Karpas-422 (cell line): ENCODE data around the gene ATP13A4. TPM values are rescaled to one million over a fixed set of nuclear protein-coding genes. Genes with fewer than 3 reads are reported as not detected.

Experiments used
- DNase-seq: peaks from one replicate; pipeline ENCODE4 v3.0.0-alpha.2; 2015
- H2AFZ ChIP-seq: fragments of 200-600 bp; sonication (generic); 2 replicates; pipeline ENCODE4 v1.6.1; 2014; ENCODE audit warnings: antibody characterized with exemption, low read length, mixed read lengths
- H3K27ac ChIP-seq: fragments of 200-600 bp; sonication (generic); 2 replicates; pipeline ENCODE4 v1.5.1; 2014; ENCODE audit warnings: mild to moderate bottlenecking, low read length, moderate library complexity
- H3K27me3 ChIP-seq: fragments of 200-600 bp; sonication (generic); 2 replicates; pipeline ENCODE4 v1.6.1; 2014; ENCODE audit warnings: low read length, mixed read lengths
- H3K36me3 ChIP-seq: fragments of 200-600 bp; sonication (generic); 2 replicates; pipeline ENCODE4 v1.6.1; 2014; ENCODE audit warnings: low read length, mixed read lengths; ENCODE audit not compliant: insufficient read depth
- H3K4me1 ChIP-seq: fragments of 200-600 bp; sonication (generic); 2 replicates; pipeline ENCODE4 v1.6.1; 2014; ENCODE audit warnings: mild to moderate bottlenecking, low read length, mixed read lengths
- H3K4me2 ChIP-seq: fragments of 200-600 bp; sonication (generic); 2 replicates; pipeline ENCODE4 v1.6.1; 2014; ENCODE audit warnings: low read length, low read depth, mild to moderate bottlenecking; ENCODE audit not compliant: poor library complexity, severe bottlenecking
- H3K4me3 ChIP-seq: fragments of 200-600 bp; sonication (generic); 2 replicates; pipeline ENCODE4 v1.5.1; 2014; ENCODE audit warnings: mild to moderate bottlenecking, antibody characterized with exemption, low read length, mixed read lengths
- H3K79me2 ChIP-seq: fragments of 200-600 bp; sonication (generic); 2 replicates; pipeline ENCODE4 v1.6.1; 2014; ENCODE audit warnings: mild to moderate bottlenecking, low read length, mixed read lengths
- H3K9ac ChIP-seq: fragments of 200-600 bp; sonication (generic); 2 replicates; pipeline ENCODE4 v1.6.0; 2014; ENCODE audit warnings: low read length
- H3K9me2 ChIP-seq: fragments of 200-600 bp; sonication (generic), shearing (Covaris generic); replicated peaks from 2 replicates; pipeline ENCODE4 v1.6.0; 2014; ENCODE audit warnings: mild to moderate bottlenecking, low read length, moderate library complexity; ENCODE audit not compliant: insufficient read depth
- H3K9me3 ChIP-seq: fragments of 300-700, 200-600 bp; sonication (generic); 2 replicates; pipeline ENCODE4 v1.6.1; 2014; ENCODE audit warnings: low read length, mixed read lengths
- H4K20me1 ChIP-seq: fragments of 200-600 bp; sonication (generic); 2 replicates; pipeline ENCODE4 v1.6.1; 2014; ENCODE audit warnings: mild to moderate bottlenecking, antibody characterized with exemption, low read length, low read depth; ENCODE audit not compliant: insufficient read depth
- total RNA-seq: library from RNA; depleted of rRNA; stranded (reverse); fragments of >200 nt; shearing (Covaris generic); gene quantifications from 2 replicates; pipeline ENCODE4 v1.2.3, GENCODE V29; 2014; ENCODE audit warnings: low replicate concordance

ATP13A4 gene
- total RNA-seq, 1 experiment from 2014 or later: 21.1 TPM

GRCh38 chr3:193569119-193569518 lies 14.4 kb upstream of the ATP13A4 start:
- Histone ChIP-seq H3K9me3 (no peaks in the 10 kb centered on the region), H3K4me3 (no peak overlapping the region), H3K4me2 (no peak overlapping the region), H3K27me3 (no peaks in the 10 kb centered on the region), H3K9ac (no peak overlapping the region), H2AFZ (no peak overlapping the region), H4K20me1 (no peaks in the 10 kb centered on the region), H3K4me1 (peaks cover 21% of the 10 kb centered on the region), H3K9me2 (no peaks in the 10 kb centered on the region), H3K79me2 (no peaks in the 10 kb centered on the region), H3K27ac (no peak overlapping the region), H3K36me3 (no peaks in the 10 kb centered on the region)
- DNase-seq: no peak

DNA sequence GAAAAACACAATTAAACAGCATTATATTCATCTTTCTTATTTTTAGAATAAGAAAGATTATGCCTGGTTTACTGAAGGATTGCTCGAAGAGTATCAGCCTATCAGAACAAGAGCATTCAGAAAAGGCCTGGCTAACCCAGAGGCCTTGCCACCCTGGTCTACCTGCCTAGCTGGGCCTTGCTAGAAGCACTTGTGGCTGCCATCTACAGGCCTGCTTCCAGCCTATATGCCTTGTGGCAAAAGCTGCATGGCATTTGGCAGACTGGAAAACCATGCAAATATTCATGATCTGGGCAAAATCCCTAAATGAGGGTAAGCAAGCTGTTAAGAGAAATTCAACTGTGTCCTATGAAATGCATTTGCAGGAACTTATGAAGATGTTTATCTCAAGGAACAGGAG lies 9.3 kb upstream of the ATP13A4 start:
- H3K36me3 ChIP-seq: no peaks in the 10 kb centered on the region
- no peak overlapping the region for H3K9ac ChIP-seq
- no peaks in the 10 kb centered on the region for H3K9me3 ChIP-seq
- H4K20me1 ChIP-seq: no peaks in the 10 kb centered on the region
- peak overlapping the region; percentile 9; the same call in 1 of the 2 replicates for H2AFZ ChIP-seq
- peaks cover 60% of the 10 kb centered on the region for H3K4me1 ChIP-seq
- no peaks in the 10 kb centered on the region for H3K27me3 ChIP-seq
- no peak overlapping the region for H3K4me2 ChIP-seq
- no peaks in the 10 kb centered on the region for H3K79me2 ChIP-seq
- H3K27ac ChIP-seq: peak overlapping the region; percentile 57
- no peaks in the 10 kb centered on the region for H3K9me2 ChIP-seq
- no peak overlapping the region for H3K4me3 ChIP-seq
- peak; percentile 79 for DNase-seq

GRCh38 chr3:193563426-193563825 lies 8.7 kb upstream of the ATP13A4 start:
- Histone ChIP-seq H3K79me2 (no peaks in the 10 kb centered on the region), H2AFZ (peak overlapping the region; percentile 59), H3K36me3 (no peaks in the 10 kb centered on the region), H3K9me3 (no peaks in the 10 kb centered on the region), H3K4me1 (peaks cover 66% of the 10 kb centered on the region), H4K20me1 (no peaks in the 10 kb centered on the region), H3K27me3 (no peaks in the 10 kb centered on the region), H3K9ac (0 out of 2 replicates have a peak overlapping the region, but pooled peaks have one; percentile 2), H3K4me3 (no peak overlapping the region), H3K27ac (peak overlapping the region; percentile 57), H3K9me2 (no peaks in the 10 kb centered on the region), H3K4me2 (peak overlapping the region; percentile 0)
- DNase-seq: no peak

DNA sequence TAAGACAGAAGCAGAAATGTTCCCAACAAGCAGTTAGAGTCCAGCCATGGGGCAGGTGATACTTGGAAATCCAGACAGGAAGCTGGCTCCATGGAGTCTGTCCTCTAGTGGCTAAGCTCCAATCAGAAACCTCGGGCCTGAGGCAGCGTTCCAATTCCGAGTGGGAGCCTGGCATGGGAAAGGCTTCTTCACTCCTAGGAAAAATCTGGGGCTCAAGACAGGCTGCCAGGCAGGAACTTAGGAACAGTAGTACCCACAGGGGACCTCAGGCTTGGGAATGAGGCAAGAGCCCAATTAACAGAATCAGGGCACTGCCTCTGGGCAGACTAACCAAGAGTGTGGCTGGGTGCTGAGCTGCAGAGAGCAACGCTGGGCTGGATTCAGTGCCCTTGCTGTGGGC lies 6.2 kb upstream of the ATP13A4 start:
- H3K36me3 ChIP-seq: no peaks in the 10 kb centered on the region
- H2AFZ ChIP-seq: no peak overlapping the region
- H3K9me2 ChIP-seq: no peaks in the 10 kb centered on the region
- peak overlapping the region; percentile 96 for H3K27ac ChIP-seq
- H3K4me1 ChIP-seq: peaks cover 78% of the 10 kb centered on the region
- H3K9ac ChIP-seq: peak overlapping the region; percentile 56
- no peaks in the 10 kb centered on the region for H4K20me1 ChIP-seq
- H3K27me3 ChIP-seq: no peaks in the 10 kb centered on the region
- H3K9me3 ChIP-seq: no peaks in the 10 kb centered on the region
- H3K79me2 ChIP-seq: no peaks in the 10 kb centered on the region
- no peak for DNase-seq
- H3K4me3 ChIP-seq: peak overlapping the region; percentile 39; the same call in 1 of the 2 replicates
- H3K4me2 ChIP-seq: peak overlapping the region; percentile 70

GRCh38 chr3:193560091-193560490 lies 5.4 kb upstream of the ATP13A4 start:
- Histone ChIP-seq H3K9ac (peak overlapping the region; percentile 56), H3K4me3 (peak overlapping the region; percentile 39), H3K9me3 (no peaks in the 10 kb centered on the region), H3K4me1 (peaks cover 86% of the 10 kb centered on the region), H3K4me2 (peak overlapping the region; percentile 70), H2AFZ (no peak overlapping the region), H3K36me3 (no peaks in the 10 kb centered on the region), H4K20me1 (no peaks in the 10 kb centered on the region), H3K79me2 (no peaks in the 10 kb centered on the region), H3K27me3 (no peaks in the 10 kb centered on the region), H3K27ac (peak overlapping the region; percentile 96), H3K9me2 (no peaks in the 10 kb centered on the region)
- peak; percentile 91 for DNase-seq

DNA sequence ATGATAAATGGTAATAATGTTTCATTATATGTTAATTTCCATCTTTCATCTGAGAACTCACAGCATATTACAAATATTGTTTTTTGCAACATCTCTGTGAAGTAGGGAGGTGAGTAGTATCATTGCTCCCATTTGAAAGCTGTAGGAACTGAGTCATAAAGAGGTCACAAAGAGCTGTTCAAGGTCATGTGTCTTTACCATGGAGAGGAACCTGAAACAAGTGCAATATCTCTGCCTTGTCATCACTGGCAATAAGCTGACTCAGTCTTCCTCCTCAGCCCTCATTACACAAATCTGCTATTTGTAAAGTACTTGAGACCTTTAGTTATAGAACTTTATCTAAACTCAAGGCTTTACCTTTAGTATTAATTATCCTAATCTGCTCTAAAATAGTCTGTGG lies 4.4 kb upstream of the ATP13A4 start:
- H2AFZ ChIP-seq: no peak overlapping the region
- H3K27me3 ChIP-seq: no peaks in the 10 kb centered on the region
- H4K20me1 ChIP-seq: no peaks in the 10 kb centered on the region
- DNase-seq: peak; percentile 65
- peak overlapping the region; percentile 96 for H3K27ac ChIP-seq
- peak overlapping the region; percentile 70 for H3K4me2 ChIP-seq
- no peaks in the 10 kb centered on the region for H3K9me3 ChIP-seq
- H3K9me2 ChIP-seq: no peaks in the 10 kb centered on the region
- H3K4me3 ChIP-seq: peak overlapping the region; percentile 39
- H3K79me2 ChIP-seq: no peaks in the 10 kb centered on the region
- H3K36me3 ChIP-seq: no peaks in the 10 kb centered on the region
- peaks cover 96% of the 10 kb centered on the region for H3K4me1 ChIP-seq
- peak overlapping the region; percentile 56 for H3K9ac ChIP-seq

DNA sequence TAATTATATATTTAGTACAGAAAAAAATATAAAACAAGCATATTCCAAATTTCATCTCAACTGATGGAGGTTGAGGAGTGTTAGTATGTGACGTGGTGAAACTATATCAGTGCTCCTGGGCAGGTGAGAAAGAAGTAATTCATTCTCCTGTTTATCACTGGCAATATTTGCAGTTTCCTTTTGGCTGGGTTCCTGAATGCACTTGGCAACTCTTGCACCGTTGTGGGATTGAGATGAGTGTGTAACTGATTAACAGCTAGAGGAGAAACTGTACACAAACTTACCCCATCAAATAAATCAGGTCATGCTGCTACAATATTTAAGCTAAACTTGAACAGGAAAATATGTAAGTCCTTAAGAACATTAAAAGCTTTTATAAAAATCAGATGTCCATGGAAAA lies 2.1 kb upstream of the ATP13A4 start:
- no peaks in the 10 kb centered on the region for H3K36me3 ChIP-seq
- peak overlapping the region; percentile 70 for H3K4me2 ChIP-seq
- peaks cover 95% of the 10 kb centered on the region for H3K4me1 ChIP-seq
- peak overlapping the region; percentile 52 for H3K9ac ChIP-seq
- H3K27ac ChIP-seq: peak overlapping the region; percentile 96
- H2AFZ ChIP-seq: no peak overlapping the region; the same call in 1 of the 2 replicates
- no peaks in the 10 kb centered on the region for H3K9me2 ChIP-seq
- DNase-seq: no peak
- H3K9me3 ChIP-seq: no peaks in the 10 kb centered on the region
- no peaks in the 10 kb centered on the region for H3K27me3 ChIP-seq
- no peaks in the 10 kb centered on the region for H3K79me2 ChIP-seq
- peak overlapping the region; percentile 50 for H3K4me3 ChIP-seq
- H4K20me1 ChIP-seq: no peaks in the 10 kb centered on the region

DNA sequence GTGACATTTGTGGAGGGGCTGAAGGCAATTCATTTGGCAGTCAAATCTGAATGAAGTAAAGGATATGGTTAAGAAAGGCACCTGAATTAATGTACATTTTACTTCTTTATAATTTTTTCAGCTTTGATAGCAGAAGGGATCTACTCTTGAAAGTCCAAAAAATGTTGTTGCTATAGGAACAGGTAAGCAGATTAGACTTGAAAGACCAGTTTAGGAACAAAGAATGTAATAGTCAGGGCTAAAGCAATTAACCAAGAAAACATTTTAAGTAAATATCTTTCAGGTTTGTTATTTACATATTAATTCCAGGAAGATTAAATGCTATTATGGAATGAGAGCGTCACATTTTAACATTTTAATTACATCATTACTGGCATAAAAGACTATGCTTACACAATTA lies 1.1 kb downstream of the ATP13A4 start:
- no peaks in the 10 kb centered on the region for H3K27me3 ChIP-seq
- H3K4me3 ChIP-seq: peak overlapping the region; percentile 18
- no peaks in the 10 kb centered on the region for H3K9me2 ChIP-seq
- peak overlapping the region; percentile 96 for H3K27ac ChIP-seq
- peak overlapping the region; percentile 70 for H3K4me2 ChIP-seq
- H3K9ac ChIP-seq: 0 out of 2 replicates have a peak overlapping the region, but pooled peaks have one; percentile 15
- H4K20me1 ChIP-seq: no peaks in the 10 kb centered on the region
- H3K36me3 ChIP-seq: no peaks in the 10 kb centered on the region
- peaks cover 62% of the 10 kb centered on the region for H3K4me1 ChIP-seq
- DNase-seq: peak; percentile 66
- H3K79me2 ChIP-seq: no peaks in the 10 kb centered on the region
- peak overlapping the region; percentile 41 for H2AFZ ChIP-seq
- no peaks in the 10 kb centered on the region for H3K9me3 ChIP-seq
